CD4-positive, alpha-beta T cell (primary cell): ENCODE results near the gene CDK2AP2. TPM values are rescaled to one million over a fixed set of nuclear protein-coding genes. Genes with fewer than 3 reads are reported as not detected.

Experiments
- ATAC-seq: fragments of 200-7000 bp; cut with Tn5 transposase; one replicate; pipeline ENCODE4 v1.10.0; 2022; ENCODE audit warnings: mild to moderate bottlenecking; ENCODE audit not compliant: poor library complexity
- CTCF ChIA-PET: fragments of 350-600 bp; sonication (Branson Sonifier 250); formaldehyde crosslinking; loops from one replicate; lab custom pipeline; 2021; ENCODE audit warnings: antibody characterized with exemption, inconsistent platforms; lab: Charles Lee
- POLR2A ChIA-PET: fragments of 350-600 bp; sonication (Branson Sonifier 250); formaldehyde crosslinking; loops from one replicate; lab custom pipeline; 2021; ENCODE audit warnings: antibody characterized with exemption, inconsistent platforms; lab: Charles Lee
- DNase-seq, 14 experiments: peaks; one replicate each; pipeline ENCODE4 v3.0.0-alpha.2; 2013 to 2020; ENCODE audit warnings: mixed read lengths in 2 of 14
- H3K27ac ChIP-seq, 2 donors: one replicate each; pipeline versions ENCODE4 v1.5.1 to v1.7.0; 2013; ENCODE audit warnings: low read length in 2 of 2, low read depth in 1 of 2, mild to moderate bottlenecking in 1 of 2
- H3K27me3 ChIP-seq, 2 experiments: 1 replicate in 1 of 2; 2 replicates in 1 of 2; pipeline versions ENCODE4 v1.6.1 to v1.7.0; 2013; ENCODE audit warnings: low read length in 2 of 2, control low read depth in 1 of 2, mild to moderate bottlenecking in 1 of 2, moderate library complexity in 1 of 2; ENCODE audit not compliant: insufficient read depth in 2 of 2, control insufficient read depth in 1 of 2
- H3K36me3 ChIP-seq: one replicate; pipeline ENCODE4 v1.6.1; 2013; ENCODE audit warnings: low read length, control low read depth; ENCODE audit not compliant: insufficient read depth
- H3K4me1 ChIP-seq: one replicate; pipeline ENCODE4 v1.6.1; 2013; ENCODE audit warnings: low read length, control low read depth; ENCODE audit not compliant: insufficient read depth
- H3K4me3 ChIP-seq: one replicate; pipeline ENCODE4 v1.5.1; 2013; ENCODE audit warnings: mild to moderate bottlenecking, low read length, moderate library complexity
- H3K9me3 ChIP-seq, 2 experiments: 1 replicate in 1 of 2; 2 replicates in 1 of 2; pipeline versions ENCODE4 v1.6.1 to v1.7.0; 2013; ENCODE audit warnings: low read length in 2 of 2, mild to moderate bottlenecking in 2 of 2, control low read depth in 1 of 2, moderate library complexity in 1 of 2; ENCODE audit not compliant: control insufficient read depth in 1 of 2, insufficient read depth in 1 of 2
- H3K27ac Mint-ChIP-seq: one replicate; pipeline ENCODE4 v1.8.0; 2020; ENCODE audit warnings: mixed read lengths
- H3K27me3 Mint-ChIP-seq: one replicate; pipeline ENCODE4 v1.8.0; 2021; ENCODE audit warnings: mixed read lengths
- H3K36me3 Mint-ChIP-seq: one replicate; pipeline ENCODE4 v1.8.0; 2021; ENCODE audit warnings: low read depth, mixed read lengths
- H3K4me1 Mint-ChIP-seq: one replicate; pipeline ENCODE4 v1.8.0; 2021; ENCODE audit warnings: low read depth, mixed read lengths
- H3K4me3 Mint-ChIP-seq: one replicate; pipeline ENCODE4 v1.8.0; 2020; ENCODE audit warnings: mild to moderate bottlenecking, mixed read lengths
- H3K9me3 Mint-ChIP-seq: one replicate; pipeline ENCODE4 v1.8.0; 2020; ENCODE audit warnings: mixed read lengths
- intact Hi-C, 2 experiments: fragments of 100-400 bp; cut with DNase I in 1 of 2; cut with micrococcal nuclease in 1 of 2; formaldehyde crosslinking; loops; one replicate each; pipeline versions ENCODE4 v1.15.1 to v1.9.0; 2023 to 2025; cut with DNase I, micrococcal nuclease
- total RNA-seq, 174 experiments: library from RNA in 2 of 174; stranded (reverse) in 2 of 174; gene quantifications; one replicate each; pipeline ENCODE4 v1.2.3 and lab custom pipeline; 2021 to 2026
- TF ChIP-seq, protein P1 (sequence below): fragments of 200-600 bp; IDR thresholded peaks from one replicate; pipeline ENCODE4 v1.8.0; 2022; ENCODE audit warnings: antibody characterized with exemption, mild to moderate bottlenecking

Gene CDK2AP2
- total RNA-seq, 2 experiments from 2014 or later: 19.5 to 22.0 TPM

DNA sequence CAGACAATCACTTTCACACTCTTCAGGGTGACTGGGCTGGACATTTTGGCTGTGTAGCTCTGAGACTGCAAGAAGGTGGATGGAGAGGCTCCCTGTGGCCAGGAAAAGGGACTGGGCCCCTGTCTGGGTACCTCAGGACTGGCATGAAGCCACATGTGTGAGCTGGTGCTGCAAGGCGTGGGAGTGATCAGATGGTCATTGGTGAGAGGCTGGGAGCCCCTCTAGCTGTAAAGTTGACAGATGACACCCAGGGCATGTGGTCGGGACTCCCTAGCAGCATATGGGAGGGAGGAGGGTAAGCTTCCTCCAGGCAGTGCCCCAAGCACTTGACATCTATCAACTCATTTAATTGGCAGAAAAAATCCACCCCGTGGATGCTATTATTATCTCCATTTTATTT is 34.2 kb upstream of the CDK2AP2 start:
- Mint-ChIP-seq H3K9me3 (no peaks in the 10 kb centered on the region), H3K36me3 (no peaks in the 10 kb centered on the region), H3K27ac (no peak overlapping the region), H3K27me3 (peaks cover 3% of the 10 kb centered on the region), H3K4me1 (no peaks in the 10 kb centered on the region), H3K4me3 (no peak overlapping the region)
- Histone ChIP-seq H3K9me3 (no peaks in the 10 kb centered on the region), H3K4me1 (no peaks in the 10 kb centered on the region), H3K27me3 (no peaks in the 10 kb centered on the region), H3K36me3 (no peaks in the 10 kb centered on the region), H3K4me3 (no peak overlapping the region), H3K27ac (no peak overlapping the region)
- ATAC-seq (no peak), DNase-seq (no peak)
- ChIA-PET POLR2A (no interaction called here), CTCF (no interaction called here)
- TF ChIP-seq, protein P1, sequence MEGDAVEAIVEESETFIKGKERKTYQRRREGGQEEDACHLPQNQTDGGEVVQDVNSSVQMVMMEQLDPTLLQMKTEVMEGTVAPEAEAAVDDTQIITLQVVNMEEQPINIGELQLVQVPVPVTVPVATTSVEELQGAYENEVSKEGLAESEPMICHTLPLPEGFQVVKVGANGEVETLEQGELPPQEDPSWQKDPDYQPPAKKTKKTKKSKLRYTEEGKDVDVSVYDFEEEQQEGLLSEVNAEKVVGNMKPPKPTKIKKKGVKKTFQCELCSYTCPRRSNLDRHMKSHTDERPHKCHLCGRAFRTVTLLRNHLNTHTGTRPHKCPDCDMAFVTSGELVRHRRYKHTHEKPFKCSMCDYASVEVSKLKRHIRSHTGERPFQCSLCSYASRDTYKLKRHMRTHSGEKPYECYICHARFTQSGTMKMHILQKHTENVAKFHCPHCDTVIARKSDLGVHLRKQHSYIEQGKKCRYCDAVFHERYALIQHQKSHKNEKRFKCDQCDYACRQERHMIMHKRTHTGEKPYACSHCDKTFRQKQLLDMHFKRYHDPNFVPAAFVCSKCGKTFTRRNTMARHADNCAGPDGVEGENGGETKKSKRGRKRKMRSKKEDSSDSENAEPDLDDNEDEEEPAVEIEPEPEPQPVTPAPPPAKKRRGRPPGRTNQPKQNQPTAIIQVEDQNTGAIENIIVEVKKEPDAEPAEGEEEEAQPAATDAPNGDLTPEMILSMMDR: no peak
- intact Hi-C loops: loop anchor here in 1 of 2 experiments (10.0 kb wide), 1 partner anchor 837 kb away; no protein-coding TSS in a partner anchor

DNA sequence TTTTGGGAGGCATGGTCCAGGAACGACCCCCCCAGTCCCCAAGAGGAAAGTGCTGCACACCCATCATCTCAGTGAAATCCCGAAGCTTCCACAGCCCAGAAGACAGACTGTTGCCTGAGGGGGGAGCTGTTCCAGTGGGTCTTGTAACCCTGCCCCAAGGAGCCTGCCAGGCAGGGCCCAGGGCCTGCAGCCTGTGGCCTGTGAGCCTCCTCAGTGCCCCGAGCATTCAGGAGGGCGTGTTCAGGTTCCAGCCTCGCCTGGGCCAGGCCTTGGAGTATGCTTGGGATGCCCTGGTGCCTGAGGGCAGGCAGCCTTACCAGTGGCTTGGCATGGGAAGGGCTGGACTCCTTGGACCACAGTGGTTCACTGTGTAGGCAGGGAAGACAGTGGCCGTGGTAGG is 33.2 kb upstream of the CDK2AP2 start:
- TF ChIP-seq, protein P1: no peak
- H3K27me3 ChIP-seq: no peaks in the 10 kb centered on the region
- Mint-ChIP-seq H3K27ac (no peak overlapping the region), H3K27me3 (no peaks in the 10 kb centered on the region), H3K4me3 (no peak overlapping the region), H3K9me3 (no peaks in the 10 kb centered on the region), H3K36me3 (no peaks in the 10 kb centered on the region), H3K4me1 (no peaks in the 10 kb centered on the region)
- no peak overlapping the region for H3K27ac ChIP-seq
- DNase-seq (no peak), ATAC-seq (no peak)
- H3K36me3 ChIP-seq: no peaks in the 10 kb centered on the region
- H3K4me3 ChIP-seq: no peak overlapping the region
- ChIA-PET CTCF (no interaction called here), POLR2A (no interaction called here)
- intact Hi-C loops: loop anchor here in 1 of 2 experiments (10.0 kb wide), 1 partner anchor 836 kb away; no protein-coding TSS in a partner anchor
- H3K4me1 ChIP-seq: no peaks in the 10 kb centered on the region
- H3K9me3 ChIP-seq: no peaks in the 10 kb centered on the region

DNA sequence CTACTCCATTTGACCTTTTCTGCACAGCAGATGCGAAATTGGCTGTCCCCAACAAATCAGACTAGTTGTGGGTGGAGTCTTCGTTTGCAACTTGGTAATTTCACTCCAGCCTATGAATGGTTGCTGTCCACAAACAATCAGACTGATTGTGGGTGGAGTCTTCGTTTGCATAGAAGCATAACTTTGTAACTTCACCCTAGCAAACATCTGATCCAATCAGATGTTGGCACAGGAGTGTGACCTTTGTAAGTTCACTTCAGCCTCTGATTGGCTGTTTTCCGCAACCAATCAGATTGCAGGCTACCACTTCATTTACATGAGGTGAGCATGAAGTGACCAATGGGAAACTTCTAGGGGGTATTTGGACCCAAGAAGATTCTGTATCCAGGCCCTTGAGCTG is 31.6 kb upstream of the CDK2AP2 start:
- no peaks in the 10 kb centered on the region for H3K27me3 ChIP-seq
- Mint-ChIP-seq H3K9me3 (no peaks in the 10 kb centered on the region), H3K36me3 (no peaks in the 10 kb centered on the region), H3K4me3 (no peak overlapping the region), H3K27ac (no peak overlapping the region), H3K4me1 (no peaks in the 10 kb centered on the region), H3K27me3 (no peaks in the 10 kb centered on the region)
- peaks cover 0 to 3% of the 10 kb centered on the region in 2 experiments for H3K9me3 ChIP-seq
- TF ChIP-seq, protein P1: no peak
- ATAC-seq (no peak), DNase-seq (no peak)
- H3K27ac ChIP-seq: no peak overlapping the region
- no peaks in the 10 kb centered on the region for H3K36me3 ChIP-seq
- ChIA-PET CTCF (no interaction called here), POLR2A (no interaction called here)
- no peaks in the 10 kb centered on the region for H3K4me1 ChIP-seq
- H3K4me3 ChIP-seq: no peak overlapping the region
- intact Hi-C loops: loop anchor here in 1 of 2 experiments (5.0 kb wide), 1 partner anchor 1142 kb away; no protein-coding TSS in a partner anchor
